ENCODE data around the gene SSRP1.

DNA sequence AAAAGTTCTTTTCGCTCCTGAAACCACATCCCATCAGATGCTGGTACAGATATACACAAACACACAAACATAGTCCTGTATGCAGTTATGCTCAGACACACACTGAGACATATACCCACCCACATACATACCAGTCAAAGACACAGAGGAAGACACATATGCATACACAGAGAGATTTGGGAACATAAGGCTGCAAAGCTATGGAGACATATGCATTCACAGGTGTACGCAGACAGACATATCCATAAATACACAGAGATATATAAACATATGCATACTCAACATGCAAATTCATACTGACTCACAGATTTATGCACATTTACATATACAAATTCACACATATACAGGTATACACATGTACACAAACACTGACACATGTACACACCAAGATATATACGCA lies 39.3 kb upstream of the SSRP1 start:
- TF ChIP-seq, protein P1, sequence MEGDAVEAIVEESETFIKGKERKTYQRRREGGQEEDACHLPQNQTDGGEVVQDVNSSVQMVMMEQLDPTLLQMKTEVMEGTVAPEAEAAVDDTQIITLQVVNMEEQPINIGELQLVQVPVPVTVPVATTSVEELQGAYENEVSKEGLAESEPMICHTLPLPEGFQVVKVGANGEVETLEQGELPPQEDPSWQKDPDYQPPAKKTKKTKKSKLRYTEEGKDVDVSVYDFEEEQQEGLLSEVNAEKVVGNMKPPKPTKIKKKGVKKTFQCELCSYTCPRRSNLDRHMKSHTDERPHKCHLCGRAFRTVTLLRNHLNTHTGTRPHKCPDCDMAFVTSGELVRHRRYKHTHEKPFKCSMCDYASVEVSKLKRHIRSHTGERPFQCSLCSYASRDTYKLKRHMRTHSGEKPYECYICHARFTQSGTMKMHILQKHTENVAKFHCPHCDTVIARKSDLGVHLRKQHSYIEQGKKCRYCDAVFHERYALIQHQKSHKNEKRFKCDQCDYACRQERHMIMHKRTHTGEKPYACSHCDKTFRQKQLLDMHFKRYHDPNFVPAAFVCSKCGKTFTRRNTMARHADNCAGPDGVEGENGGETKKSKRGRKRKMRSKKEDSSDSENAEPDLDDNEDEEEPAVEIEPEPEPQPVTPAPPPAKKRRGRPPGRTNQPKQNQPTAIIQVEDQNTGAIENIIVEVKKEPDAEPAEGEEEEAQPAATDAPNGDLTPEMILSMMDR (IDR thresholded peaks at IDR 0.05; ENCODE audit: borderline replicate concordance, extremely low read depth, low read length, poor library complexity, severe bottlenecking) = no peak
- TF ChIP-seq EZH2 (IDR thresholded peaks at IDR 0.05; ENCODE audit: borderline replicate concordance, low read depth, low read length, severe bottlenecking) = no peak
